GM18519 (cell line): ENCODE data around the gene ARHGEF19.

Experiments used
- ATAC-seq: cut with Tn5 transposase; IDR thresholded peaks from one replicate; pipeline ENCODE4 v1.9.1; 2021; ENCODE audit warnings: mild to moderate bottlenecking, moderate library complexity; ENCODE audit not compliant: unreplicated experiment, low FRiP score

The ARHGEF19 gene

GRCh38 chr1:16153096-16153998 is 59.1 kb downstream of the ARHGEF19 start:
- no peak for ATAC-seq

GRCh38 chr1:16152481-16153087 is 59.9 kb downstream of the ARHGEF19 start:
- no peak for ATAC-seq

GRCh38 chr1:16151995-16152384 is 60.5 kb downstream of the ARHGEF19 start:
- no peak for ATAC-seq

GRCh38 chr1:16151196-16151994 is 61.1 kb downstream of the ARHGEF19 start:
- no peak for ATAC-seq

GRCh38 chr1:16150508-16150907 is 61.9 kb downstream of the ARHGEF19 start:
- ATAC-seq: no peak

DNA sequence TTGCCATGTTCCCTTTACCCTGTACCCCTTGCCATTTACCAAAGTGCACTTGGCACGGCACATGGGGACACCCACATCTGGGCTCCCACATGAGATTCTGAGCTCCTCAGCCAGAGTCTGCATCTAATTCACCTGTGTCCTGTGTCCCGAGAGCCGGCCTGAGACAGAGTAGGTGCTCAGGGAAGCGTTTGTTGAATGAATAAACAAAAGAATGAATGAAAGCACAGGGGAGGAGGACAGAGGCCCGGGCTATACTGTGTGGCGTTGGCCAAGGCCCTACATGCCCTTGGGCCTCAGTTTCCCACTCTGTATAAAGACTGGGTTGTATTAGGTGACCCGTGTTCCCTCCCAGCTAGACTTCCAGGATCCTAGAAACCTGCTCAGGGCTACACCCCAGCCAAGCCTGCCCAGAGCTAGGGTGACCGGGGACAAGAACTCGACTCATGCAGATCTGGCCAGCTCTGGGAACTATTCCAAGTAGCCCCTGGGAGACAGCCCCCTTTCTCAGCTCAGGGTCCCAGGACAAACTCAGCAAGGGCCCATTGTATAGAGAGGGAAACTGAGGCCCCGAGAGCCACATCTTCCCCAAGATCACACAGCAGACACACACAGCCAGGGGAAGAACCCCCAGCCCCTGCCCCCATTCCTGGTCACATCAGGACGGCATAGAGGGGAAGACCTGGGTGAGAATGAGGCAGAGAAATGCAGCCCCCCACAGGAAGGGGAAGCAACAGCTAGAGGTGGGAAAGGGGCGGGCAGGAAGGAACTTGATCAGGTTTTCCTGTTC is 62.6 kb downstream of the ARHGEF19 start:
- no peak for ATAC-seq

DNA sequence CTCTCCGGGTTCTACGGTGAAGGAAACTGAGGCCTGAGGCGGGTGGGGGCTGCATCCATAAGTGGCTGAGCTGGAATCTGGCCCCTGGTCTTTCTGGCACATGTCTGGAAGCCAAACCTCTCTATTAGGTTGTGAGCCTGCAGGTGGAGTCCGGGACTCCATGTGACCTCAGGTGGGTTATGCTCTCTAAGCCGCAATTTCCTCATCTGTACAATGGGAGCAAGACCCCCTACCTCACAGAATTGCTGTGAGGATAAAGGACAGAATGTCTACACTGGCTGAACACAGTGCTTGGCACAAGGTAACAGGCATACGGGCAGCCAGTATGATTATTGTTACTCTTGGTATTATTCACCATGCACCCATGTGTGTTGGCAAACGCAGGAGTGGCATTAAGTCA is 63.3 kb downstream of the ARHGEF19 start:
- no peak for ATAC-seq

- ATAC-seq: no peak
These were observed 63.9 kb downstream of the ARHGEF19 start for GRCh38 chr1:16148329-16149092.
